ENCODE data around the gene APOBEC3C.
A peak's percentile ranks its signal among the peaks of the same experiment; 100 is the strongest.
"Not testable (repeated sequence)": the region's sequence is repeated elsewhere in the genome, so short reads cannot be mapped to it uniquely, and the experiment has no call there.

Gene APOBEC3C

GRCh38 chr22:38984224-38984623 lies 29.8 kb upstream of the APOBEC3C start:
- no peak for DNase-seq

GRCh38 chr22:38984784-38985757 lies 29.0 kb upstream of the APOBEC3C start:
- peak; percentile 85 to 87 for DNase-seq

- no peak for DNase-seq
Measured at GRCh38 chr22:38986629-38987028, 27.4 kb upstream of the APOBEC3C start.

- no peak for DNase-seq
Measured at GRCh38 chr22:38987171-38987895, 26.7 kb upstream of the APOBEC3C start.

- no peak for DNase-seq
Measured at GRCh38 chr22:38989466-38989865, 24.6 kb upstream of the APOBEC3C start.

- DNase-seq: not testable (repeated sequence)
Measured at GRCh38 chr22:38992871-38993371, 21.1 kb upstream of the APOBEC3C start.

GRCh38 chr22:38996105-38996504 lies 18.0 kb upstream of the APOBEC3C start:
- DNase-seq: no peak

- DNase-seq: no peak
Measured at GRCh38 chr22:38997518-38997917, 16.5 kb upstream of the APOBEC3C start.

GRCh38 chr22:39003165-39003638 lies 10.9 kb upstream of the APOBEC3C start:
- DNase-seq: peak; percentile 81 to 84

- DNase-seq: no peak
Measured at GRCh38 chr22:39007177-39007576, 6.9 kb upstream of the APOBEC3C start.

- DNase-seq: not testable (repeated sequence)
Measured at GRCh38 chr22:39008271-39008850, 5.7 kb upstream of the APOBEC3C start.

GRCh38 chr22:39010946-39011345 lies 3.1 kb upstream of the APOBEC3C start:
- DNase-seq: no peak

- no peak for DNase-seq
Measured at GRCh38 chr22:39012533-39013511, 1.2 kb upstream of the APOBEC3C start.

- DNase-seq: not testable (repeated sequence)
Measured at GRCh38 chr22:39013561-39013941, 506 bp upstream of the APOBEC3C start.

- DNase-seq: not testable (repeated sequence)
Measured at GRCh38 chr22:39014723-39015121, 665 bp downstream of the APOBEC3C start.

- no peak for DNase-seq
Measured at GRCh38 chr22:39016592-39016991, 2.5 kb downstream of the APOBEC3C start.

- no peak for DNase-seq
Measured at GRCh38 chr22:39017596-39018365, 3.7 kb downstream of the APOBEC3C start.

GRCh38 chr22:39020021-39020651 lies 6.1 kb downstream of the APOBEC3C start:
- not testable (repeated sequence) for DNase-seq

- DNase-seq: no peak
Measured at GRCh38 chr22:39021552-39022250, 7.6 kb downstream of the APOBEC3C start.

Data from CD4-positive, alpha-beta T cell treated with Interleukin-1 beta for 1 hour (primary cell).